22Rv1 (cell line): Measurements from ENCODE around the gene DHRS3.

Source experiments
- CTCF ChIP-seq: fragments of 450-650 bp; IDR thresholded peaks from 2 replicates; pipeline ENCODE4 v1.5.1; 2017; ENCODE audit warnings: mild to moderate bottlenecking
- ZFX ChIP-seq: fragments of 450-650 bp; IDR thresholded peaks from 2 replicates; pipeline ENCODE4 v1.6.1; 2017; ENCODE audit warnings: antibody characterized with exemption, borderline replicate concordance

- TF ChIP-seq CTCF (no peak), ZFX (no peak)
Observed at GRCh38 chr1:12582649-12583048, 35.4 kb downstream of the DHRS3 start.
